K562 (cell line): ENCODE data around the gene MBD2. TPM values are rescaled to one million over a fixed set of nuclear protein-coding genes. Genes with fewer than 3 reads are reported as not detected.

Source experiments
- STAT6 ChIP-seq: sonication (generic); formaldehyde crosslinking; IDR thresholded peaks from 2 replicates; pipeline ENCODE4 v1.8.1; 2023; ENCODE audit warnings: mild to moderate bottlenecking, missing genetic modification reagents
- ZKSCAN3 ChIP-seq: fragments of 250-450 bp; sonication (Bioruptor Pico); IDR thresholded peaks from 2 replicates; pipeline ENCODE4 v1.4.0; 2020
- ZNF24 ChIP-seq: fragments of 450-650 bp; IDR thresholded peaks from 2 replicates; pipeline ENCODE4 v1.6.1; 2016
- polyA plus RNA-seq, 8 experiments: library from polyadenylated mRNA; depleted of rRNA in 4 of 8; stranded (reverse) in 5 of 8; unstranded in 3 of 8; fragments of >200 nt; fragmentation: Nextera tagmentation in 2 of 8; fragmentation: Illumina TruSeq in 1 of 8; extraction: Ambion mirVana in 2 of 8; extraction: Trizol in 1 of 8; gene quantifications; 2 replicates each; pipeline versions ENCODE4 v1.2.1 to v1.2.3, GENCODE V29; 2011 to 2014; ENCODE audit warnings: inconsistent platforms in 1 of 8, missing spikeins in 1 of 8
- total RNA-seq, 7 experiments: library from RNA; depleted of rRNA in 6 of 7; stranded (reverse); fragments of >200 nt in 6 of 7; fragmentation: Illumina TruSeq in 2 of 7; extraction: Trizol in 2 of 7; gene quantifications; 2 replicates each; pipeline versions ENCODE4 v1.2.1 to v1.2.3, GENCODE V29; 2011 to 2021; ENCODE audit warnings: low replicate concordance in 1 of 7
- TF ChIP-seq, protein P1 (sequence below): fragments of 450-650 bp; IDR thresholded peaks from 2 replicates; pipeline ENCODE4 v1.6.1; 2016; ENCODE audit warnings: mild to moderate bottlenecking, moderate library complexity

MBD2 gene
- total and polyA plus RNA-seq, 9 of the 15 experiments (the other 6 are each of a cell fraction or from before 2014, with no cell fraction given), result 4.4 to 40.2 (median 13.9) TPM

DNA sequence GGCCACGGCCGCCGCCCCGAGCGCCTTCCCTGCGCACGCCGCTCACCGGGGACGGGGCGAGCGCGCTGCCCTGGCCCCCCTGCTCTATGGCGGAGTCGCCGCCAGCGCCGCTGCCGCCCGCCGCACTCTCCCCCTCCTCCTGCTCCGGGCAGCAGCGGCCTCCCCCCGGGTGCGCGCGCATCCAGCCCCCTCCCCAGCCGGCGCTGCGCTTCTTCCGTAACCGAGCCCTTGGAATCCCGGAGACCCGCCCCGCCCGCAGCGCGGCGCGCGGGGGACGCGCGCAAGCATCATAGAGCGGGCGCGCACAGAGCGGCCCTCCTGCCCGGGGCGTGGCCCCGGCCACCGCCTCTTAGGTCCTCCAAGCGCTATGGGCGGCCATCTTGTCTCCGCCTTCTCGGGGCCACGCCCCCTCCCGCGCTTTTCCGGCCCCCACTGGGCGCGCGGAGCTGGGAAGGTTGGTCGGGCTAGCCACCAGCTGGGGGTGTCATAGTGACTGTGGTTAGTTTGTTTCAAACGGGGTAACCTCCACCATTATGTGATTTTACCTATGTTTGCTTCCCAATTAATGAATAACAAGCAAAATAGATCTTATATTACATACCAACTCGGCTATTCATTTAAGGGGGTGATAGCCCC is at the start of gene MBD2 (continued):
- TF ChIP-seq, protein P1, sequence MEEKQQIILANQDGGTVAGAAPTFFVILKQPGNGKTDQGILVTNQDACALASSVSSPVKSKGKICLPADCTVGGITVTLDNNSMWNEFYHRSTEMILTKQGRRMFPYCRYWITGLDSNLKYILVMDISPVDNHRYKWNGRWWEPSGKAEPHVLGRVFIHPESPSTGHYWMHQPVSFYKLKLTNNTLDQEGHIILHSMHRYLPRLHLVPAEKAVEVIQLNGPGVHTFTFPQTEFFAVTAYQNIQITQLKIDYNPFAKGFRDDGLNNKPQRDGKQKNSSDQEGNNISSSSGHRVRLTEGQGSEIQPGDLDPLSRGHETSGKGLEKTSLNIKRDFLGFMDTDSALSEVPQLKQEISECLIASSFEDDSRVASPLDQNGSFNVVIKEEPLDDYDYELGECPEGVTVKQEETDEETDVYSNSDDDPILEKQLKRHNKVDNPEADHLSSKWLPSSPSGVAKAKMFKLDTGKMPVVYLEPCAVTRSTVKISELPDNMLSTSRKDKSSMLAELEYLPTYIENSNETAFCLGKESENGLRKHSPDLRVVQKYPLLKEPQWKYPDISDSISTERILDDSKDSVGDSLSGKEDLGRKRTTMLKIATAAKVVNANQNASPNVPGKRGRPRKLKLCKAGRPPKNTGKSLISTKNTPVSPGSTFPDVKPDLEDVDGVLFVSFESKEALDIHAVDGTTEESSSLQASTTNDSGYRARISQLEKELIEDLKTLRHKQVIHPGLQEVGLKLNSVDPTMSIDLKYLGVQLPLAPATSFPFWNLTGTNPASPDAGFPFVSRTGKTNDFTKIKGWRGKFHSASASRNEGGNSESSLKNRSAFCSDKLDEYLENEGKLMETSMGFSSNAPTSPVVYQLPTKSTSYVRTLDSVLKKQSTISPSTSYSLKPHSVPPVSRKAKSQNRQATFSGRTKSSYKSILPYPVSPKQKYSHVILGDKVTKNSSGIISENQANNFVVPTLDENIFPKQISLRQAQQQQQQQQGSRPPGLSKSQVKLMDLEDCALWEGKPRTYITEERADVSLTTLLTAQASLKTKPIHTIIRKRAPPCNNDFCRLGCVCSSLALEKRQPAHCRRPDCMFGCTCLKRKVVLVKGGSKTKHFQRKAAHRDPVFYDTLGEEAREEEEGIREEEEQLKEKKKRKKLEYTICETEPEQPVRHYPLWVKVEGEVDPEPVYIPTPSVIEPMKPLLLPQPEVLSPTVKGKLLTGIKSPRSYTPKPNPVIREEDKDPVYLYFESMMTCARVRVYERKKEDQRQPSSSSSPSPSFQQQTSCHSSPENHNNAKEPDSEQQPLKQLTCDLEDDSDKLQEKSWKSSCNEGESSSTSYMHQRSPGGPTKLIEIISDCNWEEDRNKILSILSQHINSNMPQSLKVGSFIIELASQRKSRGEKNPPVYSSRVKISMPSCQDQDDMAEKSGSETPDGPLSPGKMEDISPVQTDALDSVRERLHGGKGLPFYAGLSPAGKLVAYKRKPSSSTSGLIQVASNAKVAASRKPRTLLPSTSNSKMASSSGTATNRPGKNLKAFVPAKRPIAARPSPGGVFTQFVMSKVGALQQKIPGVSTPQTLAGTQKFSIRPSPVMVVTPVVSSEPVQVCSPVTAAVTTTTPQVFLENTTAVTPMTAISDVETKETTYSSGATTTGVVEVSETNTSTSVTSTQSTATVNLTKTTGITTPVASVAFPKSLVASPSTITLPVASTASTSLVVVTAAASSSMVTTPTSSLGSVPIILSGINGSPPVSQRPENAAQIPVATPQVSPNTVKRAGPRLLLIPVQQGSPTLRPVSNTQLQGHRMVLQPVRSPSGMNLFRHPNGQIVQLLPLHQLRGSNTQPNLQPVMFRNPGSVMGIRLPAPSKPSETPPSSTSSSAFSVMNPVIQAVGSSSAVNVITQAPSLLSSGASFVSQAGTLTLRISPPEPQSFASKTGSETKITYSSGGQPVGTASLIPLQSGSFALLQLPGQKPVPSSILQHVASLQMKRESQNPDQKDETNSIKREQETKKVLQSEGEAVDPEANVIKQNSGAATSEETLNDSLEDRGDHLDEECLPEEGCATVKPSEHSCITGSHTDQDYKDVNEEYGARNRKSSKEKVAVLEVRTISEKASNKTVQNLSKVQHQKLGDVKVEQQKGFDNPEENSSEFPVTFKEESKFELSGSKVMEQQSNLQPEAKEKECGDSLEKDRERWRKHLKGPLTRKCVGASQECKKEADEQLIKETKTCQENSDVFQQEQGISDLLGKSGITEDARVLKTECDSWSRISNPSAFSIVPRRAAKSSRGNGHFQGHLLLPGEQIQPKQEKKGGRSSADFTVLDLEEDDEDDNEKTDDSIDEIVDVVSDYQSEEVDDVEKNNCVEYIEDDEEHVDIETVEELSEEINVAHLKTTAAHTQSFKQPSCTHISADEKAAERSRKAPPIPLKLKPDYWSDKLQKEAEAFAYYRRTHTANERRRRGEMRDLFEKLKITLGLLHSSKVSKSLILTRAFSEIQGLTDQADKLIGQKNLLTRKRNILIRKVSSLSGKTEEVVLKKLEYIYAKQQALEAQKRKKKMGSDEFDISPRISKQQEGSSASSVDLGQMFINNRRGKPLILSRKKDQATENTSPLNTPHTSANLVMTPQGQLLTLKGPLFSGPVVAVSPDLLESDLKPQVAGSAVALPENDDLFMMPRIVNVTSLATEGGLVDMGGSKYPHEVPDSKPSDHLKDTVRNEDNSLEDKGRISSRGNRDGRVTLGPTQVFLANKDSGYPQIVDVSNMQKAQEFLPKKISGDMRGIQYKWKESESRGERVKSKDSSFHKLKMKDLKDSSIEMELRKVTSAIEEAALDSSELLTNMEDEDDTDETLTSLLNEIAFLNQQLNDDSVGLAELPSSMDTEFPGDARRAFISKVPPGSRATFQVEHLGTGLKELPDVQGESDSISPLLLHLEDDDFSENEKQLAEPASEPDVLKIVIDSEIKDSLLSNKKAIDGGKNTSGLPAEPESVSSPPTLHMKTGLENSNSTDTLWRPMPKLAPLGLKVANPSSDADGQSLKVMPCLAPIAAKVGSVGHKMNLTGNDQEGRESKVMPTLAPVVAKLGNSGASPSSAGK, result no peak
- TF ChIP-seq ZNF24 (peak; percentile 98), ZKSCAN3 (CRISPR knock-in tag) (no peak), STAT6 (CRISPR knock-in tag) (no peak)
